Muscle layer of duodenum (tissue), 2 donors: Measurements from ENCODE around the gene SKIC8.

Experiments
- H3K27ac ChIP-seq: one replicate; pipeline ENCODE4 v1.7.0; 2013; ENCODE audit warnings: mild to moderate bottlenecking, low read length
- H3K27me3 ChIP-seq: one replicate; pipeline ENCODE4 v1.7.0; 2013; ENCODE audit warnings: low read depth, mild to moderate bottlenecking, control low read depth, low read length
- H3K36me3 ChIP-seq, 2 donors: one replicate each; pipeline ENCODE4 v1.7.0; 2013; ENCODE audit warnings: low read length in 2 of 2, control low read depth in 1 of 2, mild to moderate bottlenecking in 1 of 2; ENCODE audit not compliant: insufficient read depth in 2 of 2, control insufficient read depth in 1 of 2
- H3K4me1 ChIP-seq, 2 donors: one replicate each; pipeline ENCODE4 v1.7.0; 2013; ENCODE audit warnings: low read length in 2 of 2, mild to moderate bottlenecking in 2 of 2, control low read depth in 1 of 2, moderate library complexity in 1 of 2; ENCODE audit not compliant: insufficient read depth in 2 of 2, control insufficient read depth in 1 of 2
- H3K4me3 ChIP-seq, 2 donors: one replicate each; pipeline ENCODE4 v1.7.0; 2013; ENCODE audit warnings: low read length in 2 of 2, low read depth in 1 of 2, mild to moderate bottlenecking in 1 of 2
- H3K9me3 ChIP-seq, 2 donors: one replicate each; pipeline ENCODE4 v1.7.0; 2013; ENCODE audit warnings: low read length in 2 of 2, control low read depth in 1 of 2, mild to moderate bottlenecking in 1 of 2; ENCODE audit not compliant: control insufficient read depth in 1 of 2
- donor health status: healthy.

Gene SKIC8

GRCh38 chr15:78282324-78282723 is 17.1 kb downstream of the SKIC8 start:
- Histone ChIP-seq H3K4me1 (no peaks in the 10 kb centered on the region), H3K9me3 (no peaks in the 10 kb centered on the region), H3K27ac (no peak overlapping the region), H3K36me3 (peaks cover 70 to 82% of the 10 kb centered on the region in 2 donors), H3K4me3 (no peak overlapping the region), H3K27me3 (no peaks in the 10 kb centered on the region)

- no peaks in the 10 kb centered on the region for H3K27me3 ChIP-seq
- no peak overlapping the region for H3K27ac ChIP-seq
- H3K9me3 ChIP-seq = no peaks in the 10 kb centered on the region
- no peak overlapping the region for H3K4me3 ChIP-seq
- no peaks in the 10 kb centered on the region for H3K4me1 ChIP-seq
- peaks cover 55 to 66% of the 10 kb centered on the region in 2 donors for H3K36me3 ChIP-seq
Observed at GRCh38 chr15:78280319-78281072, 18.9 kb downstream of the SKIC8 start.

- Histone ChIP-seq H3K27me3 (no peaks in the 10 kb centered on the region), H3K4me1 (no peaks in the 10 kb centered on the region), H3K36me3 (peaks cover 41 to 46% of the 10 kb centered on the region in 2 donors)
Observed at GRCh38 chr15:78276064-78276943, 23.1 kb downstream of the SKIC8 start.

DNA sequence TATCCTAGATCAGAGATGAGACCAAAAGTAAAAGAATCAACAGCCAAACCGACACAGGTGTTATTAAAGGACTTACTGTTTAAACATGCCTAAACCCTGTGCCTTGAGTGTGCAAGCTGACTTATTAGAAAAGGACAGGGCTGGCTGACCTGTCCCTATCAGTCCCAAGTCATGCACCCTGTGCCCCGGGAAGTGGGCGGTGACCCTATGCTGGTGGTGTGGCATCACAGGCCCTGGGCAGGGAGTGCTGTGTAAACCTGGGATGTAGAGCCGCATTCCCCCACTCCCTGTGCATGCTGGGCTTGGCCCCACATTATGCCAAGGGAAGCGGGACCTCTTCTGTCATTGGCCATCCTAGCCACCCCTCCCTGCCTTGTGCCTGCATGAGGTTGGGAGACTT is 24.4 kb downstream of the SKIC8 start:
- Histone ChIP-seq H3K4me1 (no peaks in the 10 kb centered on the region), H3K36me3 (peaks cover 31 to 36% of the 10 kb centered on the region in 2 donors), H3K27ac (no peak overlapping the region), H3K4me3 (no peak overlapping the region), H3K9me3 (no peaks in the 10 kb centered on the region), H3K27me3 (no peaks in the 10 kb centered on the region)

More at GRCh38 chr15:78276064-78276943, 23.1 kb downstream of the SKIC8 start:
- Histone ChIP-seq H3K4me3 (no peak overlapping the region), H3K9me3 (no peaks in the 10 kb centered on the region), H3K27ac (no peak overlapping the region)

- peaks cover 19 to 26% of the 10 kb centered on the region in 2 donors for H3K36me3 ChIP-seq
- no peaks in the 10 kb centered on the region for H3K9me3 ChIP-seq
- no peak overlapping the region for H3K27ac ChIP-seq
- no peaks in the 10 kb centered on the region for H3K4me1 ChIP-seq
- no peak overlapping the region for H3K4me3 ChIP-seq
- H3K27me3 ChIP-seq = no peaks in the 10 kb centered on the region
Observed at GRCh38 chr15:78272776-78273175, 26.6 kb downstream of the SKIC8 start.

DNA sequence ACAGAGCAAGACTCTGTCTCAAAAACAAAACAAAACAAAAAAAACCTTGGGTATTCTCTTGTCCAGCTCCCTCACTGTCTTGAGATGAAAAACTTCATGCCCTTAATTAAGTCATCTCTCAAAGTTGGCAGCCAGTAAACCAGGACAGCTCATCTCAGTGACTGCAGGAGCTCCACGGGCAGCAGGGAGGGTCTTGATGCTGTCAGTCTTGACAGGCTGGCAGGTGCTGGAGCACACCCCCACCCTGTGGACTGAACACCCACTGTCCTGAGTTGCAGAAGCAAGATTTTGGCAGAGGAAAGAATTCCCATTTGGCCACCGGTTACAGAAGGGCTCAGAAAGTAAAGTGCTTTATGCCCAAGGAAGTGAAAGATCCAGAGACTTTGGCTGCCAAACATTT is 27.1 kb downstream of the SKIC8 start:
- Histone ChIP-seq H3K9me3 (no peaks in the 10 kb centered on the region), H3K4me1 (no peaks in the 10 kb centered on the region), H3K27me3 (no peaks in the 10 kb centered on the region), H3K36me3 (peaks cover 16 to 22% of the 10 kb centered on the region in 2 donors), H3K27ac (no peak overlapping the region), H3K4me3 (no peak overlapping the region)

GRCh38 chr15:78266806-78267205 is 32.6 kb downstream of the SKIC8 start:
- Histone ChIP-seq H3K4me3 (no peak overlapping the region), H3K27ac (peak overlapping the region; percentile 65)

DNA sequence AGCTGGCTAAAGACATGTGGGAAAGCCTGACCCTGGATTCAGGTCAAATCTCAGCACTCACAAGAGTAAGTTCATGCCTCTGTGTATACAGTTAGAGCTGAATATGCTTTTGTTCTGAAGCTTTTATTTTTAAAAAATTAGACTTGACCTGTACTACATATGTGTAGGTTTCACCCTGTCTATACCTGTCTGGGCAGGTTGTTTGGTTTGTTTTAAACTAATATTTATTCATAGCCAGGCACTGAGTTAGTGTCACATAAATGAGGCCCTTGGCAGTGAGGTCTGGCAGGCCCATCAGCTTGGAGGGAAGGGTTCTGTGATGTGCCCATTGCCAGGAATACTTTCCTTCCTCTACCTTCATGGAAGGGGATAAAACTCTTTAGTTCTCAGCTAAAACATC is 33.2 kb downstream of the SKIC8 start:
- peak overlapping the region; percentile 65 for H3K27ac ChIP-seq
- no peaks in the 10 kb centered on the region for H3K9me3 ChIP-seq
- H3K36me3 ChIP-seq = peaks cover 0 to 3% of the 10 kb centered on the region in 2 donors
- no peaks in the 10 kb centered on the region for H3K27me3 ChIP-seq
- peaks cover 9 to 13% of the 10 kb centered on the region in 2 donors for H3K4me1 ChIP-seq
- H3K4me3 ChIP-seq = peak overlapping the region in 1 of 2 donors; percentile 69

More at GRCh38 chr15:78266806-78267205, 32.6 kb downstream of the SKIC8 start:
- H3K36me3 ChIP-seq = peaks cover 4 to 5% of the 10 kb centered on the region in 2 donors
- no peaks in the 10 kb centered on the region for H3K9me3 ChIP-seq
- no peaks in the 10 kb centered on the region for H3K27me3 ChIP-seq
- peaks cover 9 to 13% of the 10 kb centered on the region in 2 donors for H3K4me1 ChIP-seq

GRCh38 chr15:78265752-78266224 is 33.6 kb downstream of the SKIC8 start:
- Histone ChIP-seq H3K27ac (peak overlapping the region; percentile 65), H3K9me3 (no peaks in the 10 kb centered on the region), H3K36me3 (no peaks in the 10 kb centered on the region), H3K4me1 (peaks cover 9 to 13% of the 10 kb centered on the region in 2 donors), H3K27me3 (no peaks in the 10 kb centered on the region), H3K4me3 (peak overlapping the region; percentile 66 to 69)

DNA sequence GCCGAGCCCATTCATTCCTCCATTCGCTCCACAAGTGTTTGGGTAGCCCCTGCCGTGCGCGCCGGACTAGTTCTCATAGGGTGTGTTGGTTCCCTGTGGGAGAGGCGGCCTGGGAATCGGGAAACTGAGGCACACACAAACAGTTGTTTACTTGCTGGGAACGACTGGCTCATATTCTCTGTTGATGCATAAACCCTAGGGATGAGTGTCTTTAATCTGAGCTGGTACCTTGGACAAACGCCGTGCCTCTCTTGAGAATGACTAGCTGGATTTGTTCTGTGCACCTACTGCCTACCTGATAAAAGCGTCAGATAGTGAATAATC is 34.3 kb downstream of the SKIC8 start:
- Histone ChIP-seq H3K9me3 (no peaks in the 10 kb centered on the region), H3K4me3 (peak overlapping the region; percentile 66 to 69), H3K36me3 (no peaks in the 10 kb centered on the region), H3K27ac (peak overlapping the region; percentile 65), H3K4me1 (peaks cover 9 to 13% of the 10 kb centered on the region in 2 donors), H3K27me3 (no peaks in the 10 kb centered on the region)
